ENCODE data around the gene ZFP57. TPM values are rescaled to one million over a fixed set of nuclear protein-coding genes. Genes with fewer than 3 reads are reported as not detected.

Gene ZFP57
- total RNA-seq, 2 experiments from 2014 or later = not detected

DNA sequence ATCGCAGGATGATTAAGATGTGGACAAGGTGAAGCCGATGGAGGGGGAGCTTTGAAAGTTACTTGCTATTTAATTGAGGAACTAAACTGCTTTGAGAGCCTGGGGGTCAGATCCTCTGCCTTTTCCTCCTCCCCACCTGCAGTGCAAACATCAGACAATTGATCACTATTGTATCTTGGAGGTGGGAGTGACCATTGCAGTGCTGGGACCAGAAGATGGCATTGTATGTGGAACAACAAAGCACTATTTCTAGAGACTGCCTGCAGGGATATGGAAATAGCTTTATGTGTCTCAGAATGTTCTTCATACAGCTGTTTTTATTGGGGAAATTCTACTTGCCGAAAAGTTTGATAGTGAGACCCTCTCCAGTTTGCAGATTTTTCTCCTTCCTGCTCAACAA, 19.9 kb downstream of the ZFP57 start:
- Histone ChIP-seq H3K4me2 (ENCODE audit: low read length) (no peak overlapping the region), H3K9me2 (ENCODE audit: insufficient read depth, low read length) (no peaks in the 10 kb centered on the region), H4K20me1 (ENCODE audit: insufficient read depth, low read length) (no peaks in the 10 kb centered on the region), H3K27ac (ENCODE audit: low read depth, low read length, poor library complexity, severe bottlenecking) (no peak overlapping the region), H3K9me3 (ENCODE audit: low read length) (no peaks in the 10 kb centered on the region), H3K4me3 (ENCODE audit: low read depth, low read length, poor library complexity, severe bottlenecking) (no peak overlapping the region), H3K4me1 (ENCODE audit: insufficient read depth, low read length, poor library complexity, severe bottlenecking) (no peaks in the 10 kb centered on the region), H3K36me3 (ENCODE audit: insufficient read depth, low read length) (no peaks in the 10 kb centered on the region), H2AFZ (ENCODE audit: low read length) (no peak overlapping the region), H3K79me2 (ENCODE audit: insufficient read depth, low read depth, low read length) (no peaks in the 10 kb centered on the region)
- POLR2A ChIA-PET = no interaction called here
- BruUV-seq (replicated peaks) = no TSS peak
- TF ChIP-seq CTCF (conservative IDR thresholded peaks at IDR 0.05; ENCODE audit: low read length) = no peak
- no peak for TF ChIP-seq EZH2phosphoT487 (IDR thresholded peaks at IDR 0.05; ENCODE audit: borderline replicate concordance, low read depth, low read length)
- intact Hi-C loops (cut with micrococcal nuclease; ENCODE audit: unreplicated experiment) = no loop called here
- DNase-seq (ENCODE audit: low spot score) = no peak
- CTCF ChIA-PET (ENCODE audit: unreplicated experiment) = no interaction called here

- Histone ChIP-seq H3K9me2 (ENCODE audit: insufficient read depth, low read length) (no peaks in the 10 kb centered on the region), H3K36me3 (ENCODE audit: insufficient read depth, low read length) (no peaks in the 10 kb centered on the region), H3K79me2 (ENCODE audit: insufficient read depth, low read depth, low read length) (no peaks in the 10 kb centered on the region), H4K20me1 (ENCODE audit: insufficient read depth, low read length) (no peaks in the 10 kb centered on the region), H3K4me2 (ENCODE audit: low read length) (no peak within 1 kb of the TSS), H3K4me1 (ENCODE audit: insufficient read depth, low read length, poor library complexity, severe bottlenecking) (no peaks in the 10 kb centered on the region), H3K4me3 (ENCODE audit: low read depth, low read length, poor library complexity, severe bottlenecking) (no peak within 1 kb of the TSS), H3K27ac (ENCODE audit: low read depth, low read length, poor library complexity, severe bottlenecking) (no peak within 1 kb of the TSS), H2AFZ (ENCODE audit: low read length) (no peak within 1 kb of the TSS), H3K9me3 (ENCODE audit: low read length) (no peaks in the 10 kb centered on the region)
- no TSS peak for BruUV-seq (replicated peaks)
- POLR2A ChIA-PET = no interaction called here
- CTCF ChIA-PET (ENCODE audit: unreplicated experiment) = no interaction called here
- no peak for TF ChIP-seq CTCF (conservative IDR thresholded peaks at IDR 0.05; ENCODE audit: low read length)
- no peak for TF ChIP-seq EZH2phosphoT487 (IDR thresholded peaks at IDR 0.05; ENCODE audit: borderline replicate concordance, low read depth, low read length)
- intact Hi-C loops (cut with micrococcal nuclease; ENCODE audit: unreplicated experiment) = no loop called here
- DNase-seq (ENCODE audit: low spot score) = no peak
These were observed 24.2 kb downstream of the ZFP57 start, which contains the start of gene MOG for GRCh38 chr6:29656798-29657197. MOG (plus strand) TSS chr6:29657092; CDS start chr6:29657210, 118 bp downstream.

GRCh38 chr6:29656157-29656556, 24.8 kb downstream of the ZFP57 start:
- no peaks in the 10 kb centered on the region for H4K20me1 ChIP-seq (ENCODE audit: insufficient read depth, low read length)
- H3K4me3 ChIP-seq (ENCODE audit: low read depth, low read length, poor library complexity, severe bottlenecking) = no peak overlapping the region
- no peaks in the 10 kb centered on the region for H3K79me2 ChIP-seq (ENCODE audit: insufficient read depth, low read depth, low read length)
- BruUV-seq (replicated peaks) = no TSS peak
- no peak for TF ChIP-seq EZH2phosphoT487 (IDR thresholded peaks at IDR 0.05; ENCODE audit: borderline replicate concordance, low read depth, low read length)
- TF ChIP-seq CTCF (conservative IDR thresholded peaks at IDR 0.05; ENCODE audit: low read length) = no peak
- ChIA-PET POLR2A (no interaction called here), CTCF (ENCODE audit: unreplicated experiment) (no interaction called here)
- H3K36me3 ChIP-seq (ENCODE audit: insufficient read depth, low read length) = no peaks in the 10 kb centered on the region
- no peaks in the 10 kb centered on the region for H3K9me3 ChIP-seq (ENCODE audit: low read length)
- H3K4me2 ChIP-seq (ENCODE audit: low read length) = no peak overlapping the region
- no peaks in the 10 kb centered on the region for H3K4me1 ChIP-seq (ENCODE audit: insufficient read depth, low read length, poor library complexity, severe bottlenecking)
- H3K27ac ChIP-seq (ENCODE audit: low read depth, low read length, poor library complexity, severe bottlenecking) = no peak overlapping the region
- no peak overlapping the region for H2AFZ ChIP-seq (ENCODE audit: low read length)
- no peaks in the 10 kb centered on the region for H3K9me2 ChIP-seq (ENCODE audit: insufficient read depth, low read length)
- intact Hi-C loops (cut with micrococcal nuclease; ENCODE audit: unreplicated experiment) = no loop called here
- no peak for DNase-seq (ENCODE audit: low spot score)

Measured in OCI-LY7 (cell line).